ENCODE data around the gene KCNH2. TPM values are rescaled to one million over a fixed set of nuclear protein-coding genes. Genes with fewer than 3 reads are reported as not detected.

The KCNH2 gene
- polyA plus RNA-seq, 4 donors: 9.8 to 17.5 (median 15.7) TPM

Other genes starting within 250 kb of the KCNH2 start
- 1 to 10 TPM; 3.2 to 7.0 (median 3.9) TPM for gene GIMAP5, start 240.9 kb downstream of the KCNH2 start, polyA plus RNA-seq (ENCODE audit: insufficient read length in 4 of 4)
- gene TMEM176B, start 178.0 kb downstream of the KCNH2 start, polyA plus RNA-seq (ENCODE audit: insufficient read length in 4 of 4): 100 to 1,000 TPM in 1 of 4 donors, 10 to 100 TPM in 3; 27.4 to 105 (median 70.6) TPM
- gene TMEM176A, start 177.6 kb downstream of the KCNH2 start, polyA plus RNA-seq (ENCODE audit: insufficient read length in 4 of 4): 100 to 1,000 TPM in 1 of 4 donors, 10 to 100 TPM in 3; 19.7 to 131 (median 77.5) TPM
- gene AOC1, start 125.8 kb downstream of the KCNH2 start, polyA plus RNA-seq (ENCODE audit: insufficient read length in 4 of 4): 100 to 1,000 TPM in 1 of 4 donors, 10 to 100 TPM in 2, 1 to 10 TPM in 1; 1.0 to 121 (median 49.9) TPM
- 10 to 100 TPM in 1 of 4 donors, 1 to 10 TPM in 3; 6.2 to 15.2 (median 8.5) TPM for gene NOS3, start 12.7 kb upstream of the KCNH2 start, polyA plus RNA-seq (ENCODE audit: insufficient read length in 4 of 4)
- gene ATG9B, start 46.2 kb upstream of the KCNH2 start, polyA plus RNA-seq (ENCODE audit: insufficient read length in 4 of 4): 1 to 10 TPM; 1.2 to 3.5 (median 1.5) TPM
- gene ABCB8, start 50.1 kb upstream of the KCNH2 start, polyA plus RNA-seq (ENCODE audit: insufficient read length in 4 of 4): 10 to 100 TPM; 16.9 to 35.2 (median 21.1) TPM
- gene ASIC3, start 70.2 kb upstream of the KCNH2 start, polyA plus RNA-seq (ENCODE audit: insufficient read length in 4 of 4): 1 to 10 TPM; 1.8 to 3.0 (median 2.7) TPM
- 10 to 100 TPM; 12.3 to 18.5 (median 17.2) TPM for gene CDK5, start 79.6 kb upstream of the KCNH2 start, polyA plus RNA-seq (ENCODE audit: insufficient read length in 4 of 4)
- 100 to 1,000 TPM in 1 of 4 donors, 10 to 100 TPM in 3; 59.9 to 127 (median 81.9) TPM for gene SLC4A2, start 81.3 kb upstream of the KCNH2 start, polyA plus RNA-seq (ENCODE audit: insufficient read length in 4 of 4)
- gene FASTK, start 102.5 kb upstream of the KCNH2 start, polyA plus RNA-seq (ENCODE audit: insufficient read length in 4 of 4): 10 to 100 TPM; 41.3 to 74.7 (median 47.8) TPM
- 10 to 100 TPM; 19.9 to 39.3 (median 25.6) TPM for gene TMUB1, start 105.2 kb upstream of the KCNH2 start, polyA plus RNA-seq (ENCODE audit: insufficient read length in 4 of 4)
- 10 to 100 TPM; 50.2 to 81.5 (median 72.6) TPM for gene AGAP3, start 108.2 kb upstream of the KCNH2 start, polyA plus RNA-seq (ENCODE audit: insufficient read length in 4 of 4)
- under 1 TPM in 2 of 4 donors, not detected in 2; 0.27 to 0.34 TPM for gene GBX1, start 189.4 kb upstream of the KCNH2 start, polyA plus RNA-seq (ENCODE audit: insufficient read length in 4 of 4)
- not detected for gene ASB10, start 208.9 kb upstream of the KCNH2 start, polyA plus RNA-seq (ENCODE audit: insufficient read length in 4 of 4)
- not detected for gene H2BK1, start 232.2 kb upstream of the KCNH2 start, polyA plus RNA-seq (ENCODE audit: insufficient read length in 4 of 4)
- gene ABCF2, start 248.9 kb upstream of the KCNH2 start, polyA plus RNA-seq (ENCODE audit: insufficient read length in 4 of 4): 10 to 100 TPM; 21.5 to 28.2 (median 25.5) TPM